SK-N-SH (cell line): ENCODE results near the gene HAPLN2.

Experiments used
- EP300 ChIP-seq, 2 experiments: IDR thresholded peaks; 2 replicates each; pipeline versions ENCODE4 v1.4.0 to v1.6.1; 2012; ENCODE audit warnings: borderline replicate concordance in 1 of 2, low read depth in 1 of 2, low read length in 1 of 2
- EZH2phosphoT487 ChIP-seq: fragments of 200-600 bp; sonication (generic); IDR thresholded peaks from 2 replicates; pipeline ENCODE4 v1.6.1; 2017; ENCODE audit warnings: low read depth, mixed run types, mild to moderate bottlenecking, antibody characterized with exemption, moderate library complexity, borderline replicate concordance
- GATA2 ChIP-seq: sonication (generic); formaldehyde crosslinking; IDR thresholded peaks from 2 replicates; pipeline ENCODE4 v1.5.0; 2020; ENCODE audit warnings: mild to moderate bottlenecking, missing genetic modification reagents
- MAX ChIP-seq: IDR thresholded peaks from 2 replicates; pipeline ENCODE4 v1.4.0; 2012; ENCODE audit warnings: low read depth
- MXI1 ChIP-seq: IDR thresholded peaks from 2 replicates; pipeline ENCODE4 v1.6.1; 2012; ENCODE audit warnings: mild to moderate bottlenecking, low read depth, low read length, improper control_type of control experiment
- POLR2AphosphoS5 ChIP-seq: IDR thresholded peaks from 2 replicates; pipeline ENCODE4 v1.6.1; 2012; ENCODE audit warnings: low read depth, low read length
- RFX5 ChIP-seq: IDR thresholded peaks from 2 replicates; pipeline ENCODE4 v1.6.1; 2012; ENCODE audit warnings: mild to moderate bottlenecking, improper control_type of control experiment, low read length
- TAF1 ChIP-seq: IDR thresholded peaks from 2 replicates; pipeline ENCODE4 v1.6.1; 2012; ENCODE audit warnings: low read depth, mild to moderate bottlenecking, low read length, moderate library complexity, borderline replicate concordance
- TCF12 ChIP-seq: IDR thresholded peaks from 2 replicates; pipeline ENCODE4 v1.4.0; 2012
- USF2 ChIP-seq: fragments of 150-350 bp; IDR thresholded peaks from 2 replicates; pipeline ENCODE4 v1.6.1; 2017; ENCODE audit warnings: antibody characterized with exemption, low read length, low read depth, borderline replicate concordance
- TF ChIP-seq, protein P1 (sequence below): fragments of 200-600 bp; sonication (generic); IDR thresholded peaks from 2 replicates; pipeline ENCODE4 v1.6.1; 2017; ENCODE audit warnings: antibody characterized with exemption, mild to moderate bottlenecking, moderate library complexity

DNA sequence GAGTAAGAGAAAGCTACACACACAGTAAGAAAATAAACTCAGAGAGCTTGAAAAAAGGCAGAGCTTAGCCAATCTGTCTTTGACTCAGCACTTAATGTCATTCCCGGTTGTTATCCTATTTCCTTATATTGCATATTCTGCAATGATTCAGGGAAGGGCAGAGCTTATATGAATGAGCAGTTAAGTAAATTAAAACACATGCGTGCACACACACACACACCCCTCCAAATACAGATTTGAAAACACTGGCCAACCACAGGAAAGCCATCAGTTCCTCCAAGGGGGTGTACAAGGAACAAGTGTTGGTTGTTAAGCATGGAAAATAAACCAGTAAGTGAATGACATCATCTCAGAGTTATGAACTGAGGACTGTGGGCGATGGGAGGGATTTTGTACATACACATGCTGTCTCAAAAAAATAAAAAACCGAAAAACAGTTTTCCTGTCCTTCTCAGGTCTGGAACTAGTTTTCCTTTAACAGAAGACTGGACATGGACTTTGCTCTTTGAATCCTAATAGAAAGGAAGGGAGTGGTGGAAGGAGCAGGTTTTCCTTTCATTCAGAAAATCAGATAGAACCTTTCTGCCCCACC, 47.9 kb upstream of the HAPLN2 start:
- TF ChIP-seq, protein P1, sequence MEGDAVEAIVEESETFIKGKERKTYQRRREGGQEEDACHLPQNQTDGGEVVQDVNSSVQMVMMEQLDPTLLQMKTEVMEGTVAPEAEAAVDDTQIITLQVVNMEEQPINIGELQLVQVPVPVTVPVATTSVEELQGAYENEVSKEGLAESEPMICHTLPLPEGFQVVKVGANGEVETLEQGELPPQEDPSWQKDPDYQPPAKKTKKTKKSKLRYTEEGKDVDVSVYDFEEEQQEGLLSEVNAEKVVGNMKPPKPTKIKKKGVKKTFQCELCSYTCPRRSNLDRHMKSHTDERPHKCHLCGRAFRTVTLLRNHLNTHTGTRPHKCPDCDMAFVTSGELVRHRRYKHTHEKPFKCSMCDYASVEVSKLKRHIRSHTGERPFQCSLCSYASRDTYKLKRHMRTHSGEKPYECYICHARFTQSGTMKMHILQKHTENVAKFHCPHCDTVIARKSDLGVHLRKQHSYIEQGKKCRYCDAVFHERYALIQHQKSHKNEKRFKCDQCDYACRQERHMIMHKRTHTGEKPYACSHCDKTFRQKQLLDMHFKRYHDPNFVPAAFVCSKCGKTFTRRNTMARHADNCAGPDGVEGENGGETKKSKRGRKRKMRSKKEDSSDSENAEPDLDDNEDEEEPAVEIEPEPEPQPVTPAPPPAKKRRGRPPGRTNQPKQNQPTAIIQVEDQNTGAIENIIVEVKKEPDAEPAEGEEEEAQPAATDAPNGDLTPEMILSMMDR = no peak
- TF ChIP-seq MAX = no peak; the same call in 1 of the 2 replicates
- no peak for TF ChIP-seq EZH2phosphoT487
- no peak for TF ChIP-seq EP300 (IDR thresholded peaks at IDR 0.05; ENCODE audit: borderline replicate concordance in 1 of 2, low read depth in 1 of 2, low read length in 1 of 2)
- no peak for TF ChIP-seq POLR2AphosphoS5
- TF ChIP-seq MXI1 = no peak
- no peak for TF ChIP-seq RFX5
- TF ChIP-seq TAF1 = 0 out of 2 replicates have a peak, but pooled peaks have one; percentile 17
- no peak for TF ChIP-seq GATA2 (CRISPR knock-in tag)
- peak; percentile 48 for TF ChIP-seq TCF12
- no peak for TF ChIP-seq USF2
